HepG2 (cell line): Measurements from ENCODE around the gene DUSP5.

Source experiments
- CAMTA2 ChIP-seq: sonication (generic); formaldehyde crosslinking; IDR thresholded peaks from 2 replicates; pipeline ENCODE4 v1.4.0; 2020; ENCODE audit warnings: mild to moderate bottlenecking, missing genetic modification reagents, borderline replicate concordance
- JUND ChIP-seq: sonication (generic); formaldehyde crosslinking; IDR thresholded peaks from 2 replicates; pipeline ENCODE4 v1.8.0; 2022; ENCODE audit warnings: mild to moderate bottlenecking, missing genetic modification reagents
- SOX13 ChIP-seq, 3 experiments: fragments of 450-650 bp in 1 of 3; sonication (generic) in 1 of 3; formaldehyde crosslinking in 1 of 3; IDR thresholded peaks in 2 of 3; conservative IDR thresholded peaks in 1 of 3; 2 replicates each; pipeline versions ENCODE4 v1.5.0 to v1.6.1; 2016 to 2020; ENCODE audit warnings: antibody characterized with exemption in 1 of 3, mild to moderate bottlenecking in 1 of 3, missing compliant biosample characterization in 1 of 3, missing genetic modification reagents in 1 of 3, moderate library complexity in 1 of 3

GRCh38 chr10:110530131-110530831, 32.6 kb downstream of the DUSP5 start:
- TF ChIP-seq JUND, result no peak
- TF ChIP-seq CAMTA2, result no peak
- no peak for TF ChIP-seq SOX13 (IDR thresholded peaks at IDR 0.05)
- no peak for TF ChIP-seq SOX13 (CRISPR knock-in tag; conservative IDR thresholded peaks at IDR 0.05 in 1 of 2, IDR thresholded peaks at IDR 0.05 in 1 of 2)
